ENCODE data around the gene SCP2.

DNA sequence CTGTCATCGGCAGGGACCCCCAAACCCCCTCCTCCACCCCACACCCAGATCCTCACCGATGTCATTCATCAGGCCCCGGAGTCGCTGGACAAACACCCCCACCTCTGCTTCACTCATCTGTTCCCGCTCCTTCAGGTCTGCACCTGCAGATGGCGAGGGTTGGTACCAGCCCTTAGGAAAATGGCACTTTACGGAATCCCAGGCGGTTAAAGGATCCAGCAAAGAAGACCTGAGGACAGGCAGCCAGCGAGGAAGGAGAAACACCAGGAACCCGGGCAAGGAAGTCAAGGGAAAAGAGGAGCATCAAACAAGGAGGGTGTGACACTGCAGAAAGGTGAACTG is 19.3 kb upstream of the SCP2 start:
- TF ChIP-seq POLR2AphosphoS5 (IDR thresholded peaks at IDR 0.05; ENCODE audit: low read depth, low read length), result no peak
- TF ChIP-seq SIN3A (IDR thresholded peaks at IDR 0.05; ENCODE audit: borderline replicate concordance, insufficient read depth, low read length), result no peak
- TF ChIP-seq, protein P1, sequence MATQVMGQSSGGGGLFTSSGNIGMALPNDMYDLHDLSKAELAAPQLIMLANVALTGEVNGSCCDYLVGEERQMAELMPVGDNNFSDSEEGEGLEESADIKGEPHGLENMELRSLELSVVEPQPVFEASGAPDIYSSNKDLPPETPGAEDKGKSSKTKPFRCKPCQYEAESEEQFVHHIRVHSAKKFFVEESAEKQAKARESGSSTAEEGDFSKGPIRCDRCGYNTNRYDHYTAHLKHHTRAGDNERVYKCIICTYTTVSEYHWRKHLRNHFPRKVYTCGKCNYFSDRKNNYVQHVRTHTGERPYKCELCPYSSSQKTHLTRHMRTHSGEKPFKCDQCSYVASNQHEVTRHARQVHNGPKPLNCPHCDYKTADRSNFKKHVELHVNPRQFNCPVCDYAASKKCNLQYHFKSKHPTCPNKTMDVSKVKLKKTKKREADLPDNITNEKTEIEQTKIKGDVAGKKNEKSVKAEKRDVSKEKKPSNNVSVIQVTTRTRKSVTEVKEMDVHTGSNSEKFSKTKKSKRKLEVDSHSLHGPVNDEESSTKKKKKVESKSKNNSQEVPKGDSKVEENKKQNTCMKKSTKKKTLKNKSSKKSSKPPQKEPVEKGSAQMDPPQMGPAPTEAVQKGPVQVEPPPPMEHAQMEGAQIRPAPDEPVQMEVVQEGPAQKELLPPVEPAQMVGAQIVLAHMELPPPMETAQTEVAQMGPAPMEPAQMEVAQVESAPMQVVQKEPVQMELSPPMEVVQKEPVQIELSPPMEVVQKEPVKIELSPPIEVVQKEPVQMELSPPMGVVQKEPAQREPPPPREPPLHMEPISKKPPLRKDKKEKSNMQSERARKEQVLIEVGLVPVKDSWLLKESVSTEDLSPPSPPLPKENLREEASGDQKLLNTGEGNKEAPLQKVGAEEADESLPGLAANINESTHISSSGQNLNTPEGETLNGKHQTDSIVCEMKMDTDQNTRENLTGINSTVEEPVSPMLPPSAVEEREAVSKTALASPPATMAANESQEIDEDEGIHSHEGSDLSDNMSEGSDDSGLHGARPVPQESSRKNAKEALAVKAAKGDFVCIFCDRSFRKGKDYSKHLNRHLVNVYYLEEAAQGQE (IDR thresholded peaks at IDR 0.05; ENCODE audit: insufficient read depth in 1 of 2, low read depth in 2 of 2, low read length in 2 of 2), result no peak
- TF ChIP-seq TAF1 (IDR thresholded peaks at IDR 0.05; ENCODE audit: borderline replicate concordance, insufficient read depth, low read length), result no peak
